ENCODE measurements around the gene IGFBP2. TPM values are rescaled to one million over a fixed set of nuclear protein-coding genes. Genes with fewer than 3 reads are reported as not detected.

The IGFBP2 gene
- total RNA-seq, 1 experiment from 2014 or later = 363 TPM

- no peak overlapping the region for H2BK12ac ChIP-seq (ENCODE audit: insufficient read length, low read depth, low read length)
- H4K91ac ChIP-seq (ENCODE audit: insufficient read length, low read depth, low read length) = no peak overlapping the region
- peak overlapping the region; percentile 65 to 89 for H3K4me3 Mint-ChIP-seq
- no peak overlapping the region for H3K4ac ChIP-seq (ENCODE audit: low read depth, low read length)
- H3K36me3 Mint-ChIP-seq (ENCODE audit: insufficient read depth in 1 of 3, low read depth in 3 of 3) = no peaks in the 10 kb centered on the region
- H2AK5ac ChIP-seq (ENCODE audit: insufficient read length, low read length) = no peak overlapping the region
- H3K27ac Mint-ChIP-seq = no peak overlapping the region
- H3K27me3 ChIP-seq (ENCODE audit: insufficient read depth, low read length) = peaks cover 3% of the 10 kb centered on the region; the same call in 1 of the 2 replicates
- H3K18ac ChIP-seq (ENCODE audit: insufficient read length, low read depth, low read length) = no peak overlapping the region
- H3K4me1 Mint-ChIP-seq = peaks cover 41 to 60% of the 10 kb centered on the region in 2 experiments
- peaks cover 34% of the 10 kb centered on the region for H3K23me2 ChIP-seq (ENCODE audit: insufficient read length, low read depth, low read length, poor library complexity, severe bottlenecking)
- no peaks in the 10 kb centered on the region for H4K20me1 ChIP-seq (ENCODE audit: control insufficient read depth, insufficient read depth, insufficient read length)
- H3K14ac ChIP-seq (ENCODE audit: insufficient read depth, low read length) = no peak overlapping the region
- no peaks in the 10 kb centered on the region for H3K79me2 ChIP-seq (ENCODE audit: insufficient read depth, low read length)
- H3K9me3 Mint-ChIP-seq = no peaks in the 10 kb centered on the region; a peak in 2 of 5 replicates
- H3K9ac ChIP-seq (ENCODE audit: extremely low read depth, insufficient read length, low read length) = no peak overlapping the region
- no CpG with 5 or more reads among the region's 59 CpGs for WGBS (ENCODE audit: extremely low coverage, insufficient read length, low lambda C conversion rate)
- H2BK15ac ChIP-seq (ENCODE audit: low read depth, low read length) = no peak overlapping the region
- DNase-seq = peak; percentile 72
- H3K4me2 ChIP-seq (ENCODE audit: insufficient read depth, insufficient read length, low read length) = peak overlapping the region; percentile 55
- no peak overlapping the region for H3T11ph ChIP-seq (ENCODE audit: low read length)
- H3K27ac ChIP-seq (ENCODE audit: insufficient read length, low read depth, low read length) = no peak overlapping the region
- no peak overlapping the region for H3K23ac ChIP-seq (ENCODE audit: insufficient read length, low read depth, low read length)
- H4K8ac ChIP-seq (replicated peaks; ENCODE audit: insufficient read length, low read depth, low read length) = no peak overlapping the region
- no peak overlapping the region for H2BK120ac ChIP-seq (ENCODE audit: low read depth, low read length, poor library complexity, severe bottlenecking)
- no peaks in the 10 kb centered on the region for H3K79me1 ChIP-seq (ENCODE audit: insufficient read depth, low read depth, low read length, poor library complexity, severe bottlenecking)
- 0 out of 3 replicates have a peak, but pooled peaks have one; percentile 16 for TF ChIP-seq CTCF (conservative IDR thresholded peaks at IDR 0.05)
- no peak overlapping the region for H3K56ac ChIP-seq (ENCODE audit: insufficient read length, low read depth, low read length)
- peaks cover 5% of the 10 kb centered on the region; the same call in 1 of the 2 replicates for H3K4me1 ChIP-seq (ENCODE audit: insufficient read depth, low read length)
- H2BK20ac ChIP-seq (ENCODE audit: low read depth, low read length, poor library complexity, severe bottlenecking) = no peak overlapping the region
- H2BK5ac ChIP-seq (ENCODE audit: insufficient read length, low read length) = no peak overlapping the region
- H3K9me3 ChIP-seq (ENCODE audit: control insufficient read depth, low read depth, low read length) = no peaks in the 10 kb centered on the region
- H3K27me3 Mint-ChIP-seq (ENCODE audit: low read depth) = peaks cover 84% of the 10 kb centered on the region
- H4K5ac ChIP-seq (ENCODE audit: insufficient read length, low read depth, low read length) = no peak overlapping the region
- no peak overlapping the region for H2AFZ ChIP-seq (ENCODE audit: low read length)
Observed at GRCh38 chr2:216694082-216694825, 61.0 kb downstream of the IGFBP2 start.
